WTC11 (cell line): Measurements from ENCODE around the gene NOD1. TPM values are rescaled to one million over a fixed set of nuclear protein-coding genes. Genes with fewer than 3 reads are reported as not detected.

Experiments used
- ATAC-seq: fragments of 200-7000 bp; cut with Tn5 transposase; 2 replicates; pipeline ENCODE4 v1.10.0; 2021; ENCODE audit warnings: mild to moderate bottlenecking, moderate library complexity
- CTCF ChIA-PET: fragments of 300-600 bp; sonication (Branson Sonifier 250); formaldehyde crosslinking; loops from one replicate; lab custom pipeline; 2021; ENCODE audit warnings: antibody characterized with exemption; lab: Charles Lee
- POLR2A ChIA-PET: fragments of 350-600 bp; sonication (Branson Sonifier 250); formaldehyde crosslinking; loops from one replicate; lab custom pipeline; 2021; ENCODE audit warnings: antibody characterized with exemption; lab: Charles Lee
- DNase-seq: peaks from one replicate; pipeline ENCODE4 v3.0.0; 2021; ENCODE audit warnings: low spot score
- H3K27ac Mint-ChIP-seq: 2 replicates; pipeline ENCODE4 v1.8.0; 2021; ENCODE audit warnings: mixed read lengths
- H3K27me3 Mint-ChIP-seq: 2 replicates; pipeline ENCODE4 v1.8.0; 2021; ENCODE audit warnings: low read depth, mild to moderate bottlenecking, moderate library complexity, mixed read lengths
- H3K36me3 Mint-ChIP-seq: 2 replicates; pipeline ENCODE4 v1.8.0; 2021; ENCODE audit warnings: mixed read lengths
- H3K4me1 Mint-ChIP-seq: 2 replicates; pipeline ENCODE4 v1.8.0; 2022; ENCODE audit warnings: mixed read lengths
- H3K4me3 Mint-ChIP-seq: 2 replicates; pipeline ENCODE4 v1.8.0; 2021; ENCODE audit warnings: mild to moderate bottlenecking, moderate library complexity, mixed read lengths
- H3K9me3 Mint-ChIP-seq: 2 replicates; pipeline ENCODE4 v1.8.0; 2021; ENCODE audit warnings: mixed read lengths
- ATF2 ChIP-seq: sonication (generic); formaldehyde crosslinking; IDR thresholded peaks from 2 replicates; pipeline ENCODE4 v1.8.1; 2022; ENCODE audit warnings: low read depth, missing genetic modification reagents, borderline replicate concordance
- ATF3 ChIP-seq: sonication (generic); formaldehyde crosslinking; conservative IDR thresholded peaks from 2 replicates; pipeline ENCODE4 v1.8.1; 2022; ENCODE audit warnings: mild to moderate bottlenecking, missing genetic modification reagents
- ATF6 ChIP-seq: sonication (generic); formaldehyde crosslinking; IDR thresholded peaks from 2 replicates; pipeline ENCODE4 v1.8.1; 2023; ENCODE audit warnings: mild to moderate bottlenecking, missing genetic modification reagents
- E2F5 ChIP-seq: sonication (generic); formaldehyde crosslinking; IDR thresholded peaks from 2 replicates; pipeline ENCODE4 v1.8.1; 2022; ENCODE audit warnings: mild to moderate bottlenecking, moderate library complexity, missing genetic modification reagents
- ESRRA ChIP-seq: sonication (generic); formaldehyde crosslinking; IDR thresholded peaks from 2 replicates; pipeline ENCODE4 v1.8.1; 2022; ENCODE audit warnings: mild to moderate bottlenecking, missing genetic modification reagents, borderline replicate concordance
- GRHL2 ChIP-seq: fragments of 250-450 bp; sonication (Bioruptor Pico); IDR thresholded peaks from 2 replicates; pipeline ENCODE4 v1.8.0; 2022; ENCODE audit warnings: mild to moderate bottlenecking, moderate library complexity; ENCODE audit not compliant: insufficient replicate concordance, severe bottlenecking
- IRF1 ChIP-seq: sonication (generic); formaldehyde crosslinking; IDR thresholded peaks from 2 replicates; pipeline ENCODE4 v1.8.0; 2023; ENCODE audit warnings: missing genetic modification reagents
- JAZF1 ChIP-seq: fragments of 250-450 bp; sonication (Bioruptor Pico); IDR thresholded peaks from 2 replicates; pipeline ENCODE4 v1.9.0; 2021; ENCODE audit warnings: moderate library complexity, mild to moderate bottlenecking, inconsistent platforms
- MAX ChIP-seq: sonication (generic); formaldehyde crosslinking; IDR thresholded peaks from 2 replicates; pipeline ENCODE4 v1.8.0; 2022; ENCODE audit warnings: mild to moderate bottlenecking, missing genetic modification reagents
- NFATC4 ChIP-seq: fragments of 250-450 bp; sonication (Bioruptor Pico); IDR thresholded peaks from 2 replicates; pipeline ENCODE4 v1.9.0; 2021; ENCODE audit warnings: mild to moderate bottlenecking
- NR3C1 ChIP-seq: sonication (generic); formaldehyde crosslinking; conservative IDR thresholded peaks from 2 replicates; pipeline ENCODE4 v1.8.1; 2023; ENCODE audit warnings: low read depth, mild to moderate bottlenecking, missing genetic modification reagents
- PREB ChIP-seq: sonication (generic); formaldehyde crosslinking; IDR thresholded peaks from 2 replicates; pipeline ENCODE4 v1.8.1; 2022; ENCODE audit warnings: mild to moderate bottlenecking, missing genetic modification reagents, moderate library complexity, borderline replicate concordance
- RELA ChIP-seq: sonication (generic); formaldehyde crosslinking; IDR thresholded peaks from 2 replicates; pipeline ENCODE4 v1.8.1; 2022; ENCODE audit warnings: missing genetic modification reagents, mild to moderate bottlenecking, borderline replicate concordance
- RORB ChIP-seq: fragments of 250-450 bp; sonication (Bioruptor Pico); IDR thresholded peaks from 2 replicates; pipeline ENCODE4 v1.9.0; 2021; ENCODE audit warnings: mild to moderate bottlenecking
- SMAD4 ChIP-seq: sonication (generic); formaldehyde crosslinking; IDR thresholded peaks from 2 replicates; pipeline ENCODE4 v1.8.0; 2022; ENCODE audit warnings: mild to moderate bottlenecking, missing genetic modification reagents
- ZBTB43 ChIP-seq: sonication (generic); formaldehyde crosslinking; IDR thresholded peaks from 2 replicates; pipeline ENCODE4 v1.8.1; 2023; ENCODE audit warnings: mild to moderate bottlenecking, missing genetic modification reagents
- ZNF138 ChIP-seq: sonication (generic); formaldehyde crosslinking; conservative IDR thresholded peaks from 2 replicates; pipeline ENCODE4 v1.8.1; 2022; ENCODE audit warnings: mild to moderate bottlenecking, moderate library complexity, missing genetic modification reagents
- ZNF263 ChIP-seq: sonication (generic); formaldehyde crosslinking; IDR thresholded peaks from 2 replicates; pipeline ENCODE4 v1.8.1; 2022; ENCODE audit warnings: low read depth, mild to moderate bottlenecking, moderate library complexity, missing genetic modification reagents
- ZNF281 ChIP-seq: sonication (generic); formaldehyde crosslinking; IDR thresholded peaks from 2 replicates; pipeline ENCODE4 v1.8.0; 2023; ENCODE audit warnings: mild to moderate bottlenecking, missing genetic modification reagents
- ZNF425 ChIP-seq: fragments of 250-450 bp; sonication (Bioruptor Pico); conservative IDR thresholded peaks from 2 replicates; pipeline ENCODE4 v1.9.0; 2021; ENCODE audit warnings: mild to moderate bottlenecking
- total RNA-seq: library from RNA; stranded (reverse); gene quantifications from 3 replicates; pipeline ENCODE4 v1.2.3, GENCODE V29; 2021

The NOD1 gene
- total RNA-seq, 1 experiment from 2014 or later: 6.4 TPM

- no peak overlapping the region for H3K27ac Mint-ChIP-seq
- 0 out of 2 replicates have a peak, but pooled peaks cover 4% of the 10 kb centered on the region for H3K27me3 Mint-ChIP-seq
- no peaks in the 10 kb centered on the region for H3K9me3 Mint-ChIP-seq
- no peak for DNase-seq
- ChIA-PET POLR2A (no interaction called here), CTCF (interaction anchor here (0.7 to 1.4 kb wide), 3 partner anchors 42 to 357 kb away, joined by 3 to 7 read pairs (median 3); no protein-coding TSS in a partner anchor)
- no peak for TF ChIP-seq ZBTB43 (CRISPR knock-in tag)
- ATAC-seq: no peak
- H3K4me3 Mint-ChIP-seq: no peak overlapping the region
- H3K4me1 Mint-ChIP-seq: peaks cover 11% of the 10 kb centered on the region
- no peaks in the 10 kb centered on the region for H3K36me3 Mint-ChIP-seq
Measured at GRCh38 chr7:30522159-30522558, 43.6 kb upstream of the NOD1 start.

- ATAC-seq: no peak
- no peak for DNase-seq
- no peak overlapping the region for H3K27ac Mint-ChIP-seq
Measured at GRCh38 chr7:30521532-30521931, 42.9 kb upstream of the NOD1 start.

More at GRCh38 chr7:30521532-30521931, 42.9 kb upstream of the NOD1 start:
- Mint-ChIP-seq H3K4me1 (peaks cover 11% of the 10 kb centered on the region), H3K4me3 (no peak overlapping the region), H3K9me3 (no peaks in the 10 kb centered on the region), H3K27me3 (0 out of 2 replicates have a peak, but pooled peaks cover 4% of the 10 kb centered on the region), H3K36me3 (no peaks in the 10 kb centered on the region)
- no peak for TF ChIP-seq PREB (CRISPR knock-in tag)
- TF ChIP-seq RORB (CRISPR knock-in tag): no peak
- no peak for TF ChIP-seq ZNF281 (CRISPR knock-in tag)
- TF ChIP-seq SMAD4 (CRISPR knock-in tag): no peak
- no peak for TF ChIP-seq ZNF138 (CRISPR knock-in tag)
- TF ChIP-seq ZNF263: no peak
- TF ChIP-seq IRF1 (CRISPR knock-in tag): no peak
- no peak for TF ChIP-seq NR3C1
- TF ChIP-seq E2F5 (CRISPR knock-in tag): no peak
- no peak for TF ChIP-seq ESRRA
- no peak for TF ChIP-seq ATF6 (CRISPR knock-in tag)
- TF ChIP-seq RELA (CRISPR knock-in tag): no peak
- no peak for TF ChIP-seq ZNF425
- TF ChIP-seq JAZF1 (CRISPR knock-in tag): no peak
- TF ChIP-seq ATF3 (CRISPR knock-in tag): no peak
- TF ChIP-seq MAX: no peak
- no peak for TF ChIP-seq ATF2 (CRISPR knock-in tag)
- no peak for TF ChIP-seq GRHL2 (CRISPR knock-in tag)
- TF ChIP-seq NFATC4 (CRISPR knock-in tag): no peak
- CTCF ChIA-PET: interaction anchor here (0.7 to 1.4 kb wide), 2 partner anchors 43 to 246 kb away, joined by 3 to 7 read pairs; no protein-coding TSS in a partner anchor
- POLR2A ChIA-PET: no interaction called here
